Measurements from ENCODE around the gene CNPY1. TPM values are rescaled to one million over a fixed set of nuclear protein-coding genes. Genes with fewer than 3 reads are reported as not detected.
A peak's percentile ranks its signal among the peaks of the same experiment; 100 is the strongest.
"Not testable (repeated sequence)": the region's sequence is repeated elsewhere in the genome, so short reads cannot be mapped to it uniquely, and the experiment has no call there.

Gene CNPY1
- total and polyA plus RNA-seq, 7 experiments from 2014 or later: not detected

DNA sequence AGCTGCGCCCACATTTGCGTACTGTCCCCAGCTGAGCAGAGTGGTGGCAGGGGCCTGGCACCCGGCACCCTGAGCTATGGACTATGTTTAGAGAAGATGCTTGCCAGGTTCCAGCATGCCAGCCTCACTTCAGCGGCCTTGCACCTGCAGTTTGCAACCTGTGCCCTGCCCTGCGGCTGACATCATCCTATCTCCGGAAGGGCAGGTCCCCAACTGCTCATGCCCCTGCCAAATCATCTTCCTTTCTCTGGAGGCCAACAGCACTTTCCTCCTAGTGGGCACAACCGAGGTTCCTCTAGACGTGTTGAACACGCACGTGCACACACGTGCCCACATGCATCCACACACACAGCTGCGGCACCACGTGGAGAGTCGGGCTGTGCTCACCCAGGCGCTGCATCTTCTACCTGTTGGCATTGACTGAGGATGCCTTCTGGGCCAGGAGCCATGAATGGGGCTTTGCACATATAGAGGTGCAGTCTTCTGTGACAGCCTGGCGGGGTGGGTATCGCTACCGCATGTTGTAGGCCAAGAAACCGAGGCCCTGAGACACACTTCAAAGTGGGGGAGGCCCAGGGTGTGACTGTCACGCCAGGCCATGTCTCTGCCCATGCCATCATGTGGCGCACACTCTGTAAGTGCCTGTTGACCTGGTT is 24.5 kb downstream of the CNPY1 start:
- ChIA-PET POLR2A (no interaction called here), CTCF (no interaction called here)
- H3K4me3 Mint-ChIP-seq: no peak overlapping the region
- H3K27me3 Mint-ChIP-seq: peaks cover 32 to 52% (median 42%) of the 10 kb centered on the region in 5 donors
- no peaks in the 10 kb centered on the region for H3K4me1 ChIP-seq (ENCODE audit: control insufficient read depth in 2 of 2, insufficient read depth in 2 of 2, low read length in 2 of 2)
- intact Hi-C loops (cut with micrococcal nuclease): no loop called here
- no peaks in the 10 kb centered on the region for H3K27me3 ChIP-seq (ENCODE audit: control insufficient read depth in 2 of 2, insufficient read depth in 2 of 2, low read length in 2 of 2)
- H3K36me3 Mint-ChIP-seq: no peaks in the 10 kb centered on the region
- DNase-seq (no peak), ATAC-seq (no peak)
- H3K9me3 Mint-ChIP-seq: no peaks in the 10 kb centered on the region
- no peaks in the 10 kb centered on the region for H3K9me3 ChIP-seq (ENCODE audit: control insufficient read depth in 2 of 3, low read length in 3 of 3)
- H3K36me3 ChIP-seq (ENCODE audit: control insufficient read depth in 2 of 3, insufficient read depth in 3 of 3, low read length in 3 of 3): no peaks in the 10 kb centered on the region
- no peak overlapping the region for H3K27ac Mint-ChIP-seq
- H3K27ac ChIP-seq (ENCODE audit: low read depth, low read length): no peak overlapping the region
- no peak overlapping the region for H3K4me3 ChIP-seq (ENCODE audit: low read length)
- H3K4me1 Mint-ChIP-seq: no peaks in the 10 kb centered on the region

DNA sequence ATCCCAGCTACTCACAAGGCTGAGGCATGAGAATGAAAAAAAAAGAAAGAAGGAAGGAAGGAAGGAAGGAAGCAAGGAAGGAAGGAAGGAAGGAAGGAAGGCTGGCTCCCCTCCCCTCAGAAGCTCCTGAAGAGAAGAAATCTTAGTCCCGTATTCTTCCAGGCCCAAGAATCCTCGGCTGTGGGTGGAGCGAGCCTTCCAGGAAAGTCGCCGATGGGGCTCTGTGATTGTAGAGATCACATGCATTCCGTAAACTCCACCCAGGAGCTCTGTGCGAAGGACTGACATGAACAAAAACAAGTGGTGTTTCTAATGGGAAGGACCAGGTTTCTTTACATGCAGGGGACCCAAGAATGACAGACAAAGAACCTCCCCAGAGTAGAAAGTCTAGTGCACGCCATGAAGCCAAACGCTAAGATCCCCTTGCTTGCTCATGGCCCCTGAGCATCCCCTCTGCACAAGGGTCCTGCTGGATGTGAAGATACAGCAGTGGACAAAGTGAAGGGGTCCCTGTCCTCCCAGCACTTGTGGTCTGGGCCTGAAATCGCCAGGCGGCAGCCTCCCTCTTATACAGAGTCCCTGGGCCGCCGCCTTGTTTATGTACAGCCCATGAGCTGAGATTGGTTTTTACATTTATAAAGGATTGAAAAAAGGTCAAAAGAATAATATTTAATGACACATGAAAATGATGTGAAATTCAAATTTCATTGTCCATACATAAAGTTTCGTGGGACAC is 25.2 kb downstream of the CNPY1 start:
- POLR2A ChIA-PET: no interaction called here
- Mint-ChIP-seq H3K27me3 (peaks cover 32 to 53% (median 41%) of the 10 kb centered on the region in 5 donors), H3K27ac (no peak overlapping the region), H3K4me1 (no peaks in the 10 kb centered on the region), H3K4me3 (no peak overlapping the region), H3K36me3 (no peaks in the 10 kb centered on the region), H3K9me3 (no peaks in the 10 kb centered on the region)
- H3K9me3 ChIP-seq (ENCODE audit: control insufficient read depth in 2 of 3, low read length in 3 of 3): no peaks in the 10 kb centered on the region
- H3K36me3 ChIP-seq (ENCODE audit: control insufficient read depth in 2 of 3, insufficient read depth in 3 of 3, low read length in 3 of 3): no peaks in the 10 kb centered on the region
- intact Hi-C loops (cut with micrococcal nuclease): no loop called here
- H3K4me1 ChIP-seq (ENCODE audit: control insufficient read depth in 2 of 2, insufficient read depth in 2 of 2, low read length in 2 of 2): no peaks in the 10 kb centered on the region
- ATAC-seq: no peak
- H3K27me3 ChIP-seq (ENCODE audit: control insufficient read depth in 2 of 2, insufficient read depth in 2 of 2, low read length in 2 of 2): no peaks in the 10 kb centered on the region
- no peak overlapping the region for H3K27ac ChIP-seq (ENCODE audit: low read depth, low read length)
- DNase-seq: no peak
- no peak overlapping the region for H3K4me3 ChIP-seq (ENCODE audit: low read length)
- CTCF ChIA-PET: no interaction called here

DNA sequence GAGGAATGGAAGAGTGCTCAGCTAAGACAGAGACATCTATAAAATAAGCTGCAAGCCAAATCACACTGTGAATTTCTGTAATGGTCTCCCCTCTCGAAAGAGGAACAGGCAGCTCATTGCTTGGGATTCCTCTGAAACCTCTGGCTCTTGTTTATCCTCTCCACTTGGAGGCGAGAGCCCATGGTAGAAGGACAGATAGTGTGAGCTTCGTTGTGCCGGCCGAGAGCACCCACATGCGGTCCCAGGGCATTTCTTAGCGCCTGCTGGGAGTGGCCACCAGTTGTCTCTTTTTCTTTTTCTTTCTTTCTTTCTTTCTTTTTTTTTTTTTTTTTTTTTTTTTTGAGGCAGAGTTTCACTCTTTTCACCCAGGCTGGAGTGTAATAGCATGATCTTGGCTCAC is 26.2 kb downstream of the CNPY1 start:
- ChIA-PET CTCF (no interaction called here), POLR2A (no interaction called here)
- DNase-seq: no peak
- no peaks in the 10 kb centered on the region for H3K36me3 ChIP-seq (ENCODE audit: control insufficient read depth in 2 of 3, insufficient read depth in 3 of 3, low read length in 3 of 3)
- no peaks in the 10 kb centered on the region for H3K4me1 ChIP-seq (ENCODE audit: control insufficient read depth in 2 of 2, insufficient read depth in 2 of 2, low read length in 2 of 2)
- Mint-ChIP-seq H3K4me3 (no peak overlapping the region), H3K4me1 (no peaks in the 10 kb centered on the region), H3K27ac (no peak overlapping the region), H3K9me3 (no peaks in the 10 kb centered on the region), H3K36me3 (no peaks in the 10 kb centered on the region), H3K27me3 (peaks cover 29 to 47% (median 40%) of the 10 kb centered on the region in 5 donors)
- no peak for ATAC-seq
- intact Hi-C loops (cut with micrococcal nuclease): no loop called here
- no peak overlapping the region for H3K4me3 ChIP-seq (ENCODE audit: low read length)
- H3K27me3 ChIP-seq (ENCODE audit: control insufficient read depth in 2 of 2, insufficient read depth in 2 of 2, low read length in 2 of 2): no peaks in the 10 kb centered on the region
- no peaks in the 10 kb centered on the region for H3K9me3 ChIP-seq (ENCODE audit: control insufficient read depth in 2 of 3, low read length in 3 of 3)
- H3K27ac ChIP-seq (ENCODE audit: low read depth, low read length): no peak overlapping the region

DNA sequence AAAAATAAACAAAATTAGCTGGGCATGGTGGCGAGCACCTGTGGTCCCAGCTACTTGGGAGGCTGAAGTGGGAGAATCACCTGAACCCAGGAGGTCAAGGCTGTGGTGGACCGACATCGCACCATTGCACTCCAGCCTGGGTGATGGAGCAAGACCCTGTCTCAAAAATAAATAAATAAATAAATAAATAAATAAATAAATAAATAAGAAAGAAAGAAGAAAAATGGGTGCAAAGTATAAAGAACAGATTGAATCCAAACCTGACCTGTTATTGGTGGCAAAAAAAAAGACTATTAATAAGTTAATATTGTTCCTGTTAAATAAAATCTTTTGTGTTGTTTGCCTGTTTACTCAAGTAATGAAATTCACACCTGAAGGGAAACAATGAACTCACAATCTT is 27.0 kb downstream of the CNPY1 start:
- H3K9me3 ChIP-seq (ENCODE audit: control insufficient read depth in 2 of 3, low read length in 3 of 3); H3K4me1 ChIP-seq (ENCODE audit: control insufficient read depth in 2 of 2, insufficient read depth in 2 of 2, low read length in 2 of 2); H3K36me3 ChIP-seq (ENCODE audit: control insufficient read depth in 2 of 3, insufficient read depth in 3 of 3, low read length in 3 of 3); H3K27ac Mint-ChIP-seq; intact Hi-C loops (cut with micrococcal nuclease); CTCF ChIA-PET; H3K4me3 ChIP-seq (ENCODE audit: low read length); ATAC-seq; POLR2A ChIA-PET; DNase-seq; H3K4me3 Mint-ChIP-seq; H3K4me1 Mint-ChIP-seq; H3K27me3 ChIP-seq (ENCODE audit: control insufficient read depth in 2 of 2, insufficient read depth in 2 of 2, low read length in 2 of 2); H3K36me3 Mint-ChIP-seq; H3K9me3 Mint-ChIP-seq; H3K27ac ChIP-seq (ENCODE audit: low read depth, low read length): not testable (repeated sequence)
- H3K27me3 Mint-ChIP-seq: peaks cover 32 to 51% (median 42%) of the 10 kb centered on the region in 5 donors

DNA sequence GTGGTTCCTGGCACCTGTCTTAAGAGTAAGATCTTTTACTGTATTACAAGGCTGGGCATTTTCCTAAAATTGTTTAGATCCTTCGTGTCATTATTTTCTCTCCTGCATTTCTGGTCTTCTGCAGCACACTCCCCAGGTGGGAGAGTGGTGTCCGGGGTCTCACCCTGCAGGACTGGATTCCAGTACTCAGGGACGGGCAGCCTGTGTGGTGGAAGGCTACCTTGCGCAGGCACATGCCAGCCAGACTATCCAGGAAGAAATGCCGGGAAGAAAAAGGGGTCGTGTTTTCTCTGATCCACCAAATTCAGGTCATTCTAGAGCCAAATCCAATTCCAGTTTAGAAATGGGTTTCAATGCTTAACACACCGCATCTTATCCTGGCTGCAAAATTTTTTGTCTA is 27.7 kb downstream of the CNPY1 start:
- H3K4me3 Mint-ChIP-seq: no peak overlapping the region
- H3K27me3 Mint-ChIP-seq: peaks cover 39 to 54% (median 48%) of the 10 kb centered on the region in 5 donors
- Histone ChIP-seq H3K27me3 (ENCODE audit: control insufficient read depth in 2 of 2, insufficient read depth in 2 of 2, low read length in 2 of 2) (no peaks in the 10 kb centered on the region), H3K4me1 (ENCODE audit: control insufficient read depth in 2 of 2, insufficient read depth in 2 of 2, low read length in 2 of 2) (no peaks in the 10 kb centered on the region), H3K36me3 (ENCODE audit: control insufficient read depth in 2 of 3, insufficient read depth in 3 of 3, low read length in 3 of 3) (no peaks in the 10 kb centered on the region), H3K9me3 (ENCODE audit: control insufficient read depth in 2 of 3, low read length in 3 of 3) (no peaks in the 10 kb centered on the region), H3K4me3 (ENCODE audit: low read length) (no peak overlapping the region), H3K27ac (ENCODE audit: low read depth, low read length) (no peak overlapping the region)
- DNase-seq: no peak
- no peaks in the 10 kb centered on the region for H3K4me1 Mint-ChIP-seq
- no peaks in the 10 kb centered on the region for H3K36me3 Mint-ChIP-seq
- ChIA-PET CTCF (no interaction called here), POLR2A (no interaction called here)
- no peak overlapping the region for H3K27ac Mint-ChIP-seq
- no peaks in the 10 kb centered on the region for H3K9me3 Mint-ChIP-seq
- intact Hi-C loops (cut with micrococcal nuclease): no loop called here
- no peak for ATAC-seq

DNA sequence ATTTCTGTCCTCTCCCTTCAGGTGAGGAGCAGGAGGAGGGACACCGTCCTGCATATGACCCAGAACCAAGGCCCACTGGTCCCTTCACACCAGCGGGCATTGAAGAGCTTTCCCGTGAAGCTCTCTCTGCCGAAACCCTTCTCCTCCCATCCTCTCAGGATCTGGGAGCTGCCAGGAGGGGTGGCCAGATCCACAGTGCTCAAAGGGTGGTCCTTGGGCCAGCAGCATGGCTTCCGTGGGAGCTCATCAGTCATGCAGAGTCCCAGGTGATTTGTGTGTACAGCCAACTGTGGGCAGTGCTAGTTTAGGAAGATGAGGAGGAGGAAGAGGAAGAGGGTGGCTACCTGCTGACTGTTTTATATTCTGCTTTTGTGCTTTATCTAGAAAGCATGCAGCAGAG is 28.4 kb downstream of the CNPY1 start:
- Mint-ChIP-seq H3K27ac (peak overlapping the region in 1 of 9 donors; percentile 29), H3K4me3 (no peak overlapping the region), H3K36me3 (no peaks in the 10 kb centered on the region), H3K27me3 (peaks cover 41 to 60% (median 49%) of the 10 kb centered on the region in 5 donors), H3K4me1 (no peaks in the 10 kb centered on the region), H3K9me3 (no peaks in the 10 kb centered on the region)
- no peak for DNase-seq
- H3K27me3 ChIP-seq (ENCODE audit: control insufficient read depth in 2 of 2, insufficient read depth in 2 of 2, low read length in 2 of 2): no peaks in the 10 kb centered on the region
- ChIA-PET CTCF (no interaction called here), POLR2A (no interaction called here)
- intact Hi-C loops (cut with micrococcal nuclease): no loop called here
- no peak overlapping the region for H3K4me3 ChIP-seq (ENCODE audit: low read length)
- H3K4me1 ChIP-seq (ENCODE audit: control insufficient read depth in 2 of 2, insufficient read depth in 2 of 2, low read length in 2 of 2): no peaks in the 10 kb centered on the region
- ATAC-seq: no peak
- no peak overlapping the region for H3K27ac ChIP-seq (ENCODE audit: low read depth, low read length)
- no peaks in the 10 kb centered on the region for H3K9me3 ChIP-seq (ENCODE audit: control insufficient read depth in 2 of 3, low read length in 3 of 3)
- no peaks in the 10 kb centered on the region for H3K36me3 ChIP-seq (ENCODE audit: control insufficient read depth in 2 of 3, insufficient read depth in 3 of 3, low read length in 3 of 3)

DNA sequence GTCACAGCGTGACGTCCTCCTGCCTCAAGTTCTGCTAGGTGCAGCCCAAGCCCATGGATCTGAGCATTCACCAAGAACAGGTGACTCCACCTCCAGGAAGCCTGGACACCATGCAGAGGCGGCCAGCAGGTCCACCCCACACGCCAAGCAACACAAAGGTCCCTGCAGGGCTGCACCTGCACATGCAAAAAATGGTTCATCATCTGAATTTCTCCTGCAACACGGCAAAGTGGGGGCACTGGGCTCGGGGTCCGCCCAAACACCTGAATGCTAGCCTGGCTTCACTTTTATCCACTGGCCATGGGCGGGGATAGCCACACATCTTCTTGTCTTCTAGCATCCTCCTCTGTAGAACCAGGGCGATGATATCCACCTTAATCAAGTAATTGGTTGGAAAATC is 28.9 kb downstream of the CNPY1 start:
- DNase-seq (no peak), ATAC-seq (no peak)
- H3K27ac ChIP-seq (ENCODE audit: low read depth, low read length): no peak overlapping the region
- no peaks in the 10 kb centered on the region for H3K9me3 ChIP-seq (ENCODE audit: control insufficient read depth in 2 of 3, low read length in 3 of 3)
- H3K36me3 Mint-ChIP-seq: no peaks in the 10 kb centered on the region
- peaks cover 40 to 60% (median 50%) of the 10 kb centered on the region in 5 donors for H3K27me3 Mint-ChIP-seq
- no peaks in the 10 kb centered on the region for H3K27me3 ChIP-seq (ENCODE audit: control insufficient read depth in 2 of 2, insufficient read depth in 2 of 2, low read length in 2 of 2)
- H3K4me1 ChIP-seq (ENCODE audit: control insufficient read depth in 2 of 2, insufficient read depth in 2 of 2, low read length in 2 of 2): no peaks in the 10 kb centered on the region
- H3K4me3 Mint-ChIP-seq: no peak overlapping the region
- intact Hi-C loops (cut with micrococcal nuclease): no loop called here
- no peaks in the 10 kb centered on the region for H3K4me1 Mint-ChIP-seq
- ChIA-PET POLR2A (no interaction called here), CTCF (no interaction called here)
- no peaks in the 10 kb centered on the region for H3K9me3 Mint-ChIP-seq
- no peak overlapping the region for H3K27ac Mint-ChIP-seq
- no peak overlapping the region for H3K4me3 ChIP-seq (ENCODE audit: low read length)
- H3K36me3 ChIP-seq (ENCODE audit: control insufficient read depth in 2 of 3, insufficient read depth in 3 of 3, low read length in 3 of 3): no peaks in the 10 kb centered on the region
